ENCODE results near the gene OR7D4.
"Not testable (repeated sequence)": the region's sequence is repeated elsewhere in the genome, so short reads cannot be mapped to it uniquely, and the experiment has no call there.

Gene OR7D4

GRCh38 chr19:9219489-9219888 is at the start of gene OR7D4:
Gene OR7D4 (minus strand): TSS chr19:9219589. CDS start chr19:9214837, 4,752 bp downstream.
- DNase-seq (ENCODE audit: low read depth in 1 of 2, low spot score in 1 of 2) = no peak

GRCh38 chr19:9251236-9251635 is 31.8 kb upstream of the OR7D4 start:
- DNase-seq (ENCODE audit: low read depth in 1 of 2, low spot score in 1 of 2) = no peak

GRCh38 chr19:9250630-9251029 is 31.2 kb upstream of the OR7D4 start, which contains the start of gene OR7E24:
Gene OR7E24 (plus strand): TSS chr19:9250930. CDS start chr19:9251044, 114 bp downstream.
- DNase-seq (ENCODE audit: low read depth in 1 of 2, low spot score in 1 of 2) = no peak

GRCh38 chr19:9205501-9206113 is 13.8 kb downstream of the OR7D4 start:
- DNase-seq (ENCODE audit: low read depth in 1 of 2, low spot score in 1 of 2) = peak; percentile 29 to 42

- not testable (repeated sequence) for DNase-seq (ENCODE audit: low read depth in 1 of 2, low spot score in 1 of 2)
These were observed 21.3 kb downstream of the OR7D4 start for GRCh38 chr19:9198044-9198443.

- DNase-seq (ENCODE audit: low read depth in 1 of 2, low spot score in 1 of 2) = no peak
These were observed 29.9 kb downstream of the OR7D4 start for GRCh38 chr19:9189535-9189934.

- no peak for DNase-seq (ENCODE audit: low read depth in 1 of 2, low spot score in 1 of 2)
These were observed 32.2 kb downstream of the OR7D4 start for GRCh38 chr19:9187191-9187590.

- DNase-seq (ENCODE audit: low read depth in 1 of 2, low spot score in 1 of 2) = no peak
These were observed 36.4 kb downstream of the OR7D4 start for GRCh38 chr19:9183000-9183399.

GRCh38 chr19:9178901-9179300 is 40.5 kb downstream of the OR7D4 start, which contains the start of gene OR7D2:
Gene OR7D2 (plus strand): TSS chr19:9178979. CDS start chr19:9185782, 6,803 bp downstream.
- DNase-seq (ENCODE audit: low read depth in 1 of 2, low spot score in 1 of 2) = no peak

GRCh38 chr19:9175326-9175725 is 44.1 kb downstream of the OR7D4 start:
- no peak for DNase-seq (ENCODE audit: low read depth in 1 of 2, low spot score in 1 of 2)

- DNase-seq (ENCODE audit: low read depth in 1 of 2, low spot score in 1 of 2) = no peak
These were observed 47.9 kb downstream of the OR7D4 start for GRCh38 chr19:9171393-9171991.

GRCh38 chr19:9166846-9167245 is 52.5 kb downstream of the OR7D4 start:
- DNase-seq (ENCODE audit: low read depth in 1 of 2, low spot score in 1 of 2) = no peak

GRCh38 chr19:9165261-9165660 is 54.1 kb downstream of the OR7D4 start:
- DNase-seq (ENCODE audit: low read depth in 1 of 2, low spot score in 1 of 2) = no peak

- DNase-seq (ENCODE audit: low read depth in 1 of 2, low spot score in 1 of 2) = no peak
These were observed 58.0 kb downstream of the OR7D4 start for GRCh38 chr19:9161427-9161826.

All from activated T-helper 1 cell treated with anti-CD3 and anti-CD28 coated beads, Interleukin-2, amount 50 U/mL, for 16 hours (primary cell).